GM12878 (cell line): ENCODE data around the gene CACNA2D2. TPM values are rescaled to one million over a fixed set of nuclear protein-coding genes. Genes with fewer than 3 reads are reported as not detected.

Experiments
- BACH1 ChIP-seq: fragments of 450-650 bp; IDR thresholded peaks from 2 replicates; pipeline ENCODE4 v1.6.1; 2017; ENCODE audit warnings: mild to moderate bottlenecking, borderline replicate concordance
- BRCA1 ChIP-seq: IDR thresholded peaks from 2 replicates; pipeline ENCODE4 v1.6.1; 2011; ENCODE audit warnings: low read depth, low read length, improper control_type of control experiment
- CEBPZ ChIP-seq: fragments of 150-350 bp; IDR thresholded peaks from 2 replicates; pipeline ENCODE4 v1.6.1; 2016; ENCODE audit warnings: low read depth, low read length
- EZH2 ChIP-seq: IDR thresholded peaks from 2 replicates; pipeline ENCODE4 v1.6.1; 2012; ENCODE audit warnings: low read depth, mild to moderate bottlenecking, control low read depth, inconsistent platforms, low read length, borderline replicate concordance; ENCODE audit not compliant: control insufficient read depth
- HDAC6 ChIP-seq: fragments of 200-600 bp; sonication (generic); IDR thresholded peaks from one replicate; pipeline ENCODE4 v1.8.0; 2017; ENCODE audit warnings: antibody characterized with exemption; ENCODE audit not compliant: unreplicated experiment
- HDGF ChIP-seq: fragments of 450-650 bp; IDR thresholded peaks from 2 replicates; pipeline ENCODE4 v1.6.1; 2016; ENCODE audit warnings: antibody characterized with exemption
- LARP7 ChIP-seq: fragments of 450-650 bp; IDR thresholded peaks from 2 replicates; pipeline ENCODE4 v1.6.1; 2017; ENCODE audit warnings: mild to moderate bottlenecking
- NBN ChIP-seq: fragments of 450-650 bp; IDR thresholded peaks from 2 replicates; pipeline ENCODE4 v1.6.1; 2016
- NFYB ChIP-seq: IDR thresholded peaks from 2 replicates; pipeline ENCODE4 v1.6.1; 2011; ENCODE audit warnings: low read depth, mild to moderate bottlenecking, low read length, improper control_type of control experiment, moderate library complexity; ENCODE audit not compliant: insufficient read depth
- PAX5 ChIP-seq: IDR thresholded peaks from 2 replicates; pipeline ENCODE4 v1.6.1; 2011; ENCODE audit warnings: low read depth, low read length, borderline replicate concordance
- PBX3 ChIP-seq: IDR thresholded peaks from 2 replicates; pipeline ENCODE4 v1.6.1; 2011; ENCODE audit warnings: mild to moderate bottlenecking, low read depth, low read length, moderate library complexity; ENCODE audit not compliant: insufficient replicate concordance
- PRDM15 ChIP-seq: fragments of 450-650 bp; formaldehyde crosslinking; IDR thresholded peaks from 2 replicates; pipeline ENCODE4 v1.4.0; 2020; ENCODE audit warnings: mild to moderate bottlenecking, moderate library complexity
- RCOR1 ChIP-seq: conservative IDR thresholded peaks from 2 replicates; pipeline ENCODE4 v1.6.1; 2012; ENCODE audit warnings: low read depth, low read length, improper control_type of control experiment
- RFX5 ChIP-seq: IDR thresholded peaks from 2 replicates; pipeline ENCODE4 v1.6.1; 2011; ENCODE audit warnings: low read depth, low read length, improper control_type of control experiment
- SMARCA5 ChIP-seq: fragments of 450-650 bp; IDR thresholded peaks from 2 replicates; pipeline ENCODE4 v1.6.1; 2017; ENCODE audit warnings: mild to moderate bottlenecking
- SP1 ChIP-seq: IDR thresholded peaks from one replicate; pipeline ENCODE4 v1.6.1; 2011; ENCODE audit warnings: low read depth, low read length
- SPI1 ChIP-seq: IDR thresholded peaks from 2 replicates; pipeline ENCODE4 v1.6.1; 2011; ENCODE audit warnings: low read depth, mild to moderate bottlenecking, low read length, moderate library complexity, borderline replicate concordance; ENCODE audit not compliant: insufficient read depth
- SRF ChIP-seq, 2 experiments: IDR thresholded peaks; 2 replicates each; pipeline ENCODE4 v1.6.1; 2011; ENCODE audit warnings: low read depth in 2 of 2, low read length in 2 of 2, mild to moderate bottlenecking in 1 of 2, moderate library complexity in 1 of 2
- TCF12 ChIP-seq: IDR thresholded peaks from 2 replicates; pipeline ENCODE4 v1.6.1; 2011; ENCODE audit warnings: low read depth, mild to moderate bottlenecking, low read length
- TCF3 ChIP-seq: IDR thresholded peaks from 2 replicates; pipeline ENCODE4 v1.6.1; 2012; ENCODE audit warnings: low read depth, mild to moderate bottlenecking, low read length, borderline replicate concordance; ENCODE audit not compliant: insufficient read depth
- YBX1 ChIP-seq: fragments of 450-650 bp; IDR thresholded peaks from 2 replicates; pipeline ENCODE4 v1.6.1; 2016; ENCODE audit warnings: antibody characterized with exemption
- YY1 ChIP-seq: IDR thresholded peaks from 2 replicates; pipeline ENCODE4 v1.6.1; 2011; ENCODE audit warnings: low read depth, mild to moderate bottlenecking, low read length
- ZNF622 ChIP-seq: fragments of 450-650 bp; IDR thresholded peaks from 2 replicates; pipeline ENCODE4 v1.6.1; 2017; ENCODE audit warnings: mild to moderate bottlenecking, inconsistent platforms
- polyA plus RNA-seq, 11 experiments: library from polyadenylated mRNA; depleted of rRNA in 4 of 11; unstranded in 6 of 11; stranded (reverse) in 5 of 11; fragments of >200 nt; fragmentation: Nextera tagmentation in 4 of 11; fragmentation: Illumina TruSeq in 1 of 11; extraction: Ambion mirVana in 4 of 11; extraction: Trizol in 1 of 11; gene quantifications; 1 replicate in 1 of 11; 2 replicates in 10 of 11; pipeline versions ENCODE4 v1.2.1 to v1.2.3, GENCODE V29; 2011 to 2016; ENCODE audit warnings: inconsistent platforms in 2 of 11, missing spikeins in 2 of 11, low read depth in 1 of 11
- total RNA-seq, 4 experiments: library from RNA; depleted of rRNA in 3 of 4; stranded (reverse); fragments of >200 nt in 3 of 4; fragmentation: Illumina TruSeq in 1 of 4; extraction: Trizol in 1 of 4; gene quantifications; 2 replicates each; pipeline versions ENCODE4 v1.2.1 to v1.2.3, GENCODE V29; 2013 to 2021

Gene CACNA2D2
- total and polyA plus RNA-seq, 10 of the 15 experiments (the other 5 are each of a cell fraction or from before 2014, with no cell fraction given) = 0.03 to 0.07 TPM; not detected in 8

GRCh38 chr3:50340448-50341329 is 162.7 kb downstream of the CACNA2D2 start, which contains the start of gene RASSF1 (continued):
- TF ChIP-seq PRDM15 (CRISPR knock-in tag) (no peak), CEBPZ (no peak), EZH2 (no peak), PBX3 (no peak), HDAC6 (peak; percentile 98), ZNF622 (no peak), PAX5 (peak; percentile 25; the same call in 1 of the 2 replicates), SPI1 (no peak), BRCA1 (no peak), LARP7 (peak; percentile 94), HDGF (0 out of 2 replicates have a peak, but pooled peaks have one; percentile 51), NFYB (0 out of 2 replicates have a peak, but pooled peaks have one; percentile 39), TCF12 (0 out of 2 replicates have a peak, but pooled peaks have one; percentile 2), YY1 (0 out of 2 replicates have a peak, but pooled peaks have one; percentile 8), SP1 (no peak), NBN (peak; percentile 45), TCF3 (peak; percentile 35; the same call in 1 of the 2 replicates), RCOR1 (no peak), RFX5 (no peak), SMARCA5 (peak; percentile 74; the same call in 1 of the 2 replicates), YBX1 (no peak), BACH1 (0 out of 2 replicates have a peak, but pooled peaks have one; percentile 54), SRF (IDR thresholded peaks at IDR 0.05; ENCODE audit: low read depth in 2 of 2, low read length in 2 of 2) (peak in 1 of 2 experiments; percentile 86; a peak in 2 of 4 replicates)
